Mesendoderm (in vitro differentiated cells): ENCODE data around the gene GABRG2.
"Not testable (repeated sequence)": the region's sequence is repeated elsewhere in the genome, so short reads cannot be mapped to it uniquely, and the experiment has no call there.

Experiments
- DNase-seq: peaks from one replicate; pipeline ENCODE4 v3.0.0; 2013
- H2AK5ac ChIP-seq: 2 replicates; pipeline ENCODE4 v1.6.1; 2013; ENCODE audit warnings: low read length, inconsistent platforms
- H2BK120ac ChIP-seq: 2 replicates; pipeline ENCODE4 v1.6.1; 2013; ENCODE audit warnings: low read depth, mild to moderate bottlenecking, low read length, moderate library complexity, mixed read lengths
- H2BK15ac ChIP-seq: replicated peaks from 2 replicates; pipeline ENCODE4 v1.6.1; 2013; ENCODE audit warnings: low read depth, mild to moderate bottlenecking, moderate library complexity
- H2BK5ac ChIP-seq: 2 replicates; pipeline ENCODE4 v1.6.1; 2013; ENCODE audit warnings: low read length, inconsistent platforms
- H3K18ac ChIP-seq: 2 replicates; pipeline ENCODE4 v1.6.1; 2013; ENCODE audit warnings: mild to moderate bottlenecking, low read length, mixed read lengths
- H3K23ac ChIP-seq: one replicate; pipeline ENCODE4 v1.6.1; 2013; ENCODE audit warnings: low read length
- H3K27ac ChIP-seq: 2 replicates; pipeline ENCODE4 v1.5.1; 2013; ENCODE audit warnings: low read depth, mild to moderate bottlenecking, inconsistent platforms, low read length, moderate library complexity
- H3K27me3 ChIP-seq: 2 replicates; pipeline ENCODE4 v1.6.1; 2013; ENCODE audit warnings: low read length, control low read depth, mild to moderate bottlenecking, inconsistent platforms; ENCODE audit not compliant: insufficient read depth, poor library complexity
- H3K36me3 ChIP-seq: 2 replicates; pipeline ENCODE4 v1.6.1; 2013; ENCODE audit warnings: low read length, inconsistent platforms; ENCODE audit not compliant: control insufficient read depth, insufficient read depth
- H3K4ac ChIP-seq: one replicate; pipeline ENCODE4 v1.6.1; 2013; ENCODE audit warnings: low read depth, mild to moderate bottlenecking, low read length, moderate library complexity
- H3K4me1 ChIP-seq: 2 replicates; pipeline ENCODE4 v1.6.1; 2013; ENCODE audit warnings: low read depth, low read length, inconsistent platforms; ENCODE audit not compliant: control insufficient read depth
- H3K4me2 ChIP-seq: 2 replicates; pipeline ENCODE4 v1.6.1; 2013; ENCODE audit warnings: low read length
- H3K4me3 ChIP-seq: 2 replicates; pipeline ENCODE4 v1.5.1; 2013; ENCODE audit warnings: mild to moderate bottlenecking, low read length
- H3K56ac ChIP-seq: one replicate; pipeline ENCODE4 v1.6.1; 2013; ENCODE audit warnings: low read length
- H3K79me1 ChIP-seq: 2 replicates; pipeline ENCODE4 v1.6.1; 2013; ENCODE audit warnings: low read length, inconsistent platforms
- H3K79me2 ChIP-seq: 2 replicates; pipeline ENCODE4 v1.6.1; 2013; ENCODE audit warnings: mild to moderate bottlenecking, low read length; ENCODE audit not compliant: control insufficient read depth, insufficient read depth
- H3K9ac ChIP-seq: 2 replicates; pipeline ENCODE4 v1.6.1; 2013; ENCODE audit warnings: low read length, inconsistent platforms
- H4K5ac ChIP-seq: one replicate; pipeline ENCODE4 v1.6.1; 2013; ENCODE audit warnings: low read length
- H4K8ac ChIP-seq: one replicate; pipeline ENCODE4 v1.6.1; 2013; ENCODE audit warnings: low read depth, mild to moderate bottlenecking, control low read depth, low read length, moderate library complexity
- WGBS: extraction: QIAGEN DNeasy Blood & Tissue Kit; methylation state at CpG from one replicate; pipeline ENCODE4 v1.1.7; 2013; ENCODE audit warnings: low lambda C conversion rate, missing lambda C conversion rate; ENCODE audit not compliant: insufficient coverage; ENCODE audit errors: extremely low coverage; 5-methylcytosine and 5-hydroxymethylcytosine counted together

GABRG2 gene

DNA sequence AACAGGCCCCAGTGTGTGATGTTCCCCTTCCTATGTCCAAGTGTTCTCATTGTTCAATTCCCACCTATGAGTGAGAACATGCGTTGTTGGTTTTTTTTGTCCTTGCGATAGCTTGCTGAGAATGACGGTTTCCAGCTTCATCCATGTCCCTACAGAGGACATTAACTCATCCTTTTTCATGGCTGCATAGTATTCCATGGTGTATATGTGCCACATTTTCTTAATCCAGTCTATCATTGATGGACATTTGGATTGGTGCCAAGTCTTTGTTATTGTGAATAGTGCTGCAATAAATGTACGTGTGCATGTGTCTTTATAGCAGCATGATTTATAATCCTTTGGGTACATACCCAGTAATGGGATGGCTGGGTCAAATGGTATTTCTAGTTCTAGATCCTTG, 12.5 kb upstream of the GABRG2 start:
- DNase-seq, H2BK120ac ChIP-seq, H3K56ac ChIP-seq, H3K27ac ChIP-seq, H2AK5ac ChIP-seq, H3K4ac ChIP-seq, H3K4me1 ChIP-seq, H3K36me3 ChIP-seq, H3K23ac ChIP-seq, H3K27me3 ChIP-seq, H3K79me1 ChIP-seq, H3K4me3 ChIP-seq, H2BK5ac ChIP-seq, H3K4me2 ChIP-seq, H2BK15ac ChIP-seq, H4K5ac ChIP-seq, H3K79me2 ChIP-seq, H3K18ac ChIP-seq, H3K9ac ChIP-seq, H4K8ac ChIP-seq: not testable (repeated sequence)
- WGBS, result no CpG with 5 or more reads among the region's 4 CpGs

- H3K27ac ChIP-seq, result no peak overlapping the region
- H3K27me3 ChIP-seq, result no peaks in the 10 kb centered on the region
- no peak overlapping the region for H3K4me2 ChIP-seq
- no peak overlapping the region for H3K9ac ChIP-seq
- no CpG with 5 or more reads among the region's 7 CpGs for WGBS
- no peak overlapping the region for H2BK120ac ChIP-seq
- no peak overlapping the region for H3K56ac ChIP-seq
- H4K8ac ChIP-seq, result no peak overlapping the region
- no peaks in the 10 kb centered on the region for H3K79me2 ChIP-seq
- no peak overlapping the region for H4K5ac ChIP-seq
- DNase-seq, result peak; percentile 10
- no peak overlapping the region for H3K18ac ChIP-seq
- no peak overlapping the region for H3K4ac ChIP-seq
- no peak overlapping the region for H2AK5ac ChIP-seq
- H2BK15ac ChIP-seq, result no peak overlapping the region
- H3K79me1 ChIP-seq, result no peaks in the 10 kb centered on the region
- no peaks in the 10 kb centered on the region for H3K36me3 ChIP-seq
- H2BK5ac ChIP-seq, result no peak overlapping the region
- H3K4me1 ChIP-seq, result no peaks in the 10 kb centered on the region
- H3K23ac ChIP-seq, result no peak overlapping the region
- no peak overlapping the region for H3K4me3 ChIP-seq
Observed at GRCh38 chr5:162067162-162067561, 411 bp upstream of the GABRG2 start.

GRCh38 chr5:162068412-162068811, 839 bp downstream of the GABRG2 start:
- H3K4me2 ChIP-seq, result no peak overlapping the region
- H4K8ac ChIP-seq, result no peak overlapping the region
- H3K23ac ChIP-seq, result no peak overlapping the region
- no peaks in the 10 kb centered on the region for H3K27me3 ChIP-seq
- no peak overlapping the region for H4K5ac ChIP-seq
- H3K9ac ChIP-seq, result no peak overlapping the region
- peak; percentile 97 for DNase-seq
- no peak overlapping the region for H2AK5ac ChIP-seq
- H3K36me3 ChIP-seq, result no peaks in the 10 kb centered on the region
- H2BK5ac ChIP-seq, result no peak overlapping the region
- H3K18ac ChIP-seq, result no peak overlapping the region
- no peaks in the 10 kb centered on the region for H3K4me1 ChIP-seq
- WGBS, result no CpG with 5 or more reads among the region's 12 CpGs
- H3K56ac ChIP-seq, result no peak overlapping the region
- no peak overlapping the region for H2BK15ac ChIP-seq
- no peak overlapping the region for H2BK120ac ChIP-seq
- no peaks in the 10 kb centered on the region for H3K79me1 ChIP-seq
- no peaks in the 10 kb centered on the region for H3K79me2 ChIP-seq
- H3K27ac ChIP-seq, result no peak overlapping the region
- H3K4me3 ChIP-seq, result no peak overlapping the region
- no peak overlapping the region for H3K4ac ChIP-seq

DNA sequence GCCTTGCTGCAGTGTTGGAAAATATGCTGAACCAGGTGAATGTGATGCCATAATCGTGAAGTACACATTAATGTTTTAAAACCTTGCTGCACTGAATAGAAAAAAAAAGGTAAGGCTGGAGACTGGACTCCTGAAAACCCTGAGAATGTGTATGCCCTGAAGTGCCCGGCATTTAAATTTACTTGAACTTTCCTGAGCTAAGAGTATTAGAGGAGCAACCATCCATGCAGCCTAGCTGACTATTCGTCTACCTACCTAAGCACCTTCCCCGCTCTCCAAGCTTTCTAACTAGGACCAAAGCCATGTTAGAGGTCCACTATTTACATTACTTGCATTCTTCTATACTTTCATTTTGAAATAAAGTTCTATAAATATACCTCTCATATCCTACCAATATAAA, 1.4 kb downstream of the GABRG2 start:
- Histone ChIP-seq H3K4me3 (no peak overlapping the region), H3K27ac (no peak overlapping the region)
- no peak for DNase-seq

GRCh38 chr5:162078805-162079204, 11.2 kb downstream of the GABRG2 start:
- Histone ChIP-seq H4K5ac (no peak overlapping the region), H3K56ac (no peak overlapping the region), H2BK15ac (no peak overlapping the region), H3K9ac (no peak overlapping the region), H3K79me1 (no peaks in the 10 kb centered on the region), H3K18ac (no peak overlapping the region), H3K4me1 (no peaks in the 10 kb centered on the region), H2BK5ac (no peak overlapping the region), H3K79me2 (no peaks in the 10 kb centered on the region), H2AK5ac (no peak overlapping the region), H3K27me3 (no peaks in the 10 kb centered on the region), H3K4me3 (no peak overlapping the region), H3K23ac (no peak overlapping the region), H3K4ac (no peak overlapping the region), H3K27ac (no peak overlapping the region), H4K8ac (no peak overlapping the region), H3K36me3 (no peaks in the 10 kb centered on the region), H2BK120ac (no peak overlapping the region), H3K4me2 (no peak overlapping the region)
- WGBS, result no CpG with 5 or more reads among the region's 1 CpG
- DNase-seq, result no peak

More for the DNA sequence above, 1.4 kb downstream of the GABRG2 start:
- H3K23ac ChIP-seq, result no peak overlapping the region
- no peak overlapping the region for H4K8ac ChIP-seq
- WGBS, result no CpG with 5 or more reads among the region's 4 CpGs
- no peak overlapping the region for H3K9ac ChIP-seq
- H2BK15ac ChIP-seq, result no peak overlapping the region
- H3K4ac ChIP-seq, result no peak overlapping the region
- H3K27me3 ChIP-seq, result no peaks in the 10 kb centered on the region
- H4K5ac ChIP-seq, result no peak overlapping the region
- no peaks in the 10 kb centered on the region for H3K4me1 ChIP-seq
- no peak overlapping the region for H2BK120ac ChIP-seq
- H3K18ac ChIP-seq, result no peak overlapping the region
- no peak overlapping the region for H2BK5ac ChIP-seq
- H3K36me3 ChIP-seq, result no peaks in the 10 kb centered on the region
- no peak overlapping the region for H3K56ac ChIP-seq
- H2AK5ac ChIP-seq, result no peak overlapping the region
- no peaks in the 10 kb centered on the region for H3K79me1 ChIP-seq
- H3K79me2 ChIP-seq, result no peaks in the 10 kb centered on the region
- H3K4me2 ChIP-seq, result no peak overlapping the region

- Histone ChIP-seq H3K4ac (no peak overlapping the region), H2BK120ac (no peak overlapping the region), H4K5ac (no peak overlapping the region), H2BK15ac (no peak overlapping the region), H3K79me2 (no peaks in the 10 kb centered on the region), H2BK5ac (no peak overlapping the region), H3K56ac (no peak overlapping the region), H3K4me1 (no peaks in the 10 kb centered on the region), H3K18ac (no peak overlapping the region), H3K79me1 (no peaks in the 10 kb centered on the region), H3K4me3 (no peak overlapping the region), H2AK5ac (no peak overlapping the region), H3K23ac (no peak overlapping the region), H3K9ac (no peak overlapping the region), H3K36me3 (no peaks in the 10 kb centered on the region), H3K27me3 (no peaks in the 10 kb centered on the region), H3K27ac (no peak overlapping the region), H4K8ac (no peak overlapping the region), H3K4me2 (no peak overlapping the region)
- DNase-seq, result no peak
- no CpG with 5 or more reads among the region's 2 CpGs for WGBS
Observed at GRCh38 chr5:162091336-162091735, 23.8 kb downstream of the GABRG2 start.
